22Rv1 (cell line): ENCODE data around the gene TRMT11.

Source experiments
- H3K27ac ChIP-seq: fragments of 450-650 bp; 2 replicates; pipeline ENCODE4 v1.5.1; 2017
- ZFX ChIP-seq: fragments of 450-650 bp; IDR thresholded peaks from 2 replicates; pipeline ENCODE4 v1.6.1; 2017; ENCODE audit warnings: antibody characterized with exemption, borderline replicate concordance
- TF ChIP-seq, protein P1 (sequence below): fragments of 450-650 bp; IDR thresholded peaks from 2 replicates; pipeline ENCODE4 v1.5.1; 2017; ENCODE audit warnings: mild to moderate bottlenecking

Gene TRMT11

DNA sequence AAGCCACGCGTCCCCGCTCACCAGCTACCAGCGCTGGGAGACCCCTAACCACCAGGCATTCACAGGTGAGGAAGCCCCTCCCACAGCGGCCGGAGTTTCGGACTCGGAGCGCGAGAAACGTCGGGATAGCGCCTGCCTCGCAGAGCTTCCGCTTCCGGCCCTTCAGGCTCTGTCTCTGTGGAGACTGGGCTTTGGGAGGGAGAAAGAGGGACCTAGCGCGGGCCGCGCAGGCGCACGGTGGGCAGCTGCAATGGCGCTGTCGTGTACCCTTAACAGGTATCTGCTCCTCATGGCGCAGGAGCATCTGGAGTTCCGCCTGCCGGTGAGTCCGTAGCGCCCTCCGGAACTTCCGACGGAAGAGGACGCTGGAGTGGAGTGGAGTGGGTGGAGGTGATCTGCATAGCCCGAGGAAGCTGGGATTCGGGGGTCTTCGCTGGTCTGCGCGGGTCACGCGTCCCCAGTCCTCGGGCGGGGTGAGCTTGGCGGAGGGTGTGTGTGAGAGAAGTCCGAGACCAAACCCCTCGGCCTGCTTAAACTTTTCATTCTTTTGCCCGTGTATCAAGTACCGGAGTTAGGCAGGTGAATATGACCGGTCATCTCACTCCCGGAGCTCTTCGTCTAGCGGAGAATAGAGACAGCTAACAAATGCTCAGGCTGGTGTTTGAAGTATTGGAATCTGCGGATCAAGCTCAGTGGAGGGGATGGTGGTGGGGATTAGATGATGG, at the start of gene TRMT11:
Gene TRMT11, plus strand, starts transcription at position 240 of the 725 bp plus-strand sequence. Its CDS starts 11 bp downstream, at position 251.
- peak within 1 kb of the TSS; percentile 81 for H3K27ac ChIP-seq
- TF ChIP-seq ZFX = no peak
- TF ChIP-seq, protein P1, sequence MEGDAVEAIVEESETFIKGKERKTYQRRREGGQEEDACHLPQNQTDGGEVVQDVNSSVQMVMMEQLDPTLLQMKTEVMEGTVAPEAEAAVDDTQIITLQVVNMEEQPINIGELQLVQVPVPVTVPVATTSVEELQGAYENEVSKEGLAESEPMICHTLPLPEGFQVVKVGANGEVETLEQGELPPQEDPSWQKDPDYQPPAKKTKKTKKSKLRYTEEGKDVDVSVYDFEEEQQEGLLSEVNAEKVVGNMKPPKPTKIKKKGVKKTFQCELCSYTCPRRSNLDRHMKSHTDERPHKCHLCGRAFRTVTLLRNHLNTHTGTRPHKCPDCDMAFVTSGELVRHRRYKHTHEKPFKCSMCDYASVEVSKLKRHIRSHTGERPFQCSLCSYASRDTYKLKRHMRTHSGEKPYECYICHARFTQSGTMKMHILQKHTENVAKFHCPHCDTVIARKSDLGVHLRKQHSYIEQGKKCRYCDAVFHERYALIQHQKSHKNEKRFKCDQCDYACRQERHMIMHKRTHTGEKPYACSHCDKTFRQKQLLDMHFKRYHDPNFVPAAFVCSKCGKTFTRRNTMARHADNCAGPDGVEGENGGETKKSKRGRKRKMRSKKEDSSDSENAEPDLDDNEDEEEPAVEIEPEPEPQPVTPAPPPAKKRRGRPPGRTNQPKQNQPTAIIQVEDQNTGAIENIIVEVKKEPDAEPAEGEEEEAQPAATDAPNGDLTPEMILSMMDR = no peak

DNA sequence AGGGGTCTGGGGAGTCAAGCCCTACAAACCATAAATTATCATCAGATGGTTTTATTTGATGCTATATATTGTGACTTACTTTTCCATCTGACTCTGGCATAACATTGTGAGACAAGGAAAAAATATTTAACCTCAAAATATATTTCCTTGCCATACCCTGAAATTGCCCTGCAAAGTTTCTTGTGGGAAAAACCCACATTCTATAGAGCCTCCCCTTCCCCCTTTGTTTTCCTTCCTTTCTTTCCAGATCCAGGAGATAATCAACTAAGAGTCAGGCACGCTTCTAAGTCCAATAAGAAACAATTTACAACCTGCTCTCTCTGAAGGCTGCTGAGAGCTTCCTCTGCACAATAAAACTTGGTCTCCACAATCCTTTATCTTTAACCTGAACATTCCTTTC, 47.3 kb upstream of the TRMT11 start:
- no peak overlapping the region for H3K27ac ChIP-seq
- no peak for TF ChIP-seq ZFX
- TF ChIP-seq, protein P1 = no peak

DNA sequence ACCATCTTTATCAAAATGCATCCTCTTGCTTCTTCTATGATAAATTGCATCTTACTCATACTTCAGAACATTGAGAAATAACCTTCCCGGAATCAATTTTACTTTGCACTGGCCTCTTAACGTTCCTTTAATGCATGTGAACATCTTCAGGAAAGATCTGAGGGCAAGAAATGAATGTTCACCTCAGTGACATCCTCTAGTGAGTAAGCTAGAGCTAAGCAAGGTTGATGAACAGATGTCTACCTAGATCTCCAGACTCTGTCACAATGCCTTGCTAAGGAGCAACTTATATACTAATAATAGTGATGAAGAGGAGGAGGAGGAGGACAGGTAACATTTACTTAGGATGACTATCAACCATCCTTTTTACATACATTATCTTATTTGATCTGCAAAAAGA, 46.5 kb upstream of the TRMT11 start:
- H3K27ac ChIP-seq = no peak overlapping the region

DNA sequence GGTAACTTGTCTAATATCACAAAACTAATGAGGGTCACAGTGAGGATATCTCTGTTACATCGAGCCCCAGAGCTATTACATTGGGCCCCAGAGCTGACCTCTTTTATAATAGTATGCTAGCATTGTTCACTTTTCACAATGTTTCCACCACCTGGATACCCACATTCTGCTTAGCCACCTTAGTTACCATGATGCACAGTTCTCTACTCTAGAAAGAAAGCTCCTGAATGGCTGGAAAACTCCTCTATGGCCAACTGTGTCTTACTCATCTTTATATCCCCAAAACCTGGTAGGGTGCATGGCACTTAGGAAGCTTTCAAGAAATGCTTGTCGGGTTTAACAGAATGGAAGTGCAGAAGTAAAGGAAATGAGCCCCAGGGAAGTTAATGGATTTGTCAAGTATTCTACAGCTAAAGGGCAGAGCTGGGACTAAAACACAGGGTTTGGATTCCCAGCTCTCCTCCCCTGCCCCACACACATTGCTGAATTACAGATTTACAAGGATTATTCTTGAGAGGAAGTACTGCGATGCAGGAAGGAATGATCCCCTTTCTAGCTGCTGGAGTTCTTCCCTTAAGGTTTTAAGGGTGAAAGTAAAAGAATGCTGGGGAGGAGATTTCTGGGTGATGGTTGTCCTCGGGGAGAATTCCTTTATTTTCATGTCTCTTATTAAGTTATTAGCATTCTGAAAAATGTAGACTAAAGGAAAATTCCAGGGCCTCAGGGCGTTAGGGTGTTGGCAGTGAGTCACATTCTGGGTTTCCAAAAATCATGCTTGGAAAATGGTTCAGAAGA, 45.9 kb upstream of the TRMT11 start:
- no peak overlapping the region for H3K27ac ChIP-seq

More for the DNA sequence above, 46.5 kb upstream of the TRMT11 start:
- TF ChIP-seq, protein P1 = no peak
- no peak for TF ChIP-seq ZFX

DNA sequence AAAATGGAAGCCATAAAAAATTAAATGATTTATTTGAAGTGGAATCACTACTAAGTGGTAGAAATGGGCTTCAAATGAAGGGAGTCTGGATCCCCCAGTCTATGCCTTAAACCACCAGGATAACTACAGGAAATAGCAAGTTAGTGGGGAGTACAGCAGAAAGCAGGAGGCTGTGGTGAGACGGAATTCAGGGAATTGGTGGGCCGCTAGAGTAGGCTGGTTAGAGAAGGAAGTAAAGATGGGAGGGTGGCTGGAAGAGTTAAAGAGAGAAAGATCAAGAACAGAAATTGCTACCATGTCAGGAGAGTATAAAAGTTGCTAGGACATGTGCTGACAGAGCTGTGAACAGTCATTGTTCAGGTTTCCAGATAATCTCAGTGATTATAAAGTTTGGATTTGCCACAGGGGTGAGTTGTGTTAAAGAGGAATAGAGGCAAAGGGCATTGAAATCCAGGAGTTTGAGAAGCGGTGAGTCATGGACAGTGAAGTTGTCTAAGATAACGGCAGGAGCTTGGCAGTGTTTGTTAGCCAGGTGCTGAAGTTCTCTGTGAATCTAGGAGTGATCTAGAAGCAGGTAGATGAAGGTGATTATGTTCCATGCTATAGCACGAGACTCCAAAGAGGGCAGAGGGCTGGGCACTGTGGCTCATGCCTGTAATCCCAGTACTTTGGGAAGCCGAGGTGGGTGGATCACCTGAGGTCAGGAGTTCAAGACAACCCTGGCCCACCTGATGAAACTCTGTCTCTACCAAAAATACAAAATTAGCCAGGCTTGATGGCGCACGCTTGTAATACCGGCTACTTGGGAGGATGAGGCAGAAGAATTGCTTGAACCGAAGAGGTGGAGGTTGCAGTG, 43.4 kb upstream of the TRMT11 start:
- H3K27ac ChIP-seq = no peak overlapping the region
- TF ChIP-seq, protein P1 = no peak
- TF ChIP-seq ZFX = no peak

More for the DNA sequence above, 45.9 kb upstream of the TRMT11 start:
- no peak for TF ChIP-seq ZFX
- TF ChIP-seq, protein P1 = no peak

DNA sequence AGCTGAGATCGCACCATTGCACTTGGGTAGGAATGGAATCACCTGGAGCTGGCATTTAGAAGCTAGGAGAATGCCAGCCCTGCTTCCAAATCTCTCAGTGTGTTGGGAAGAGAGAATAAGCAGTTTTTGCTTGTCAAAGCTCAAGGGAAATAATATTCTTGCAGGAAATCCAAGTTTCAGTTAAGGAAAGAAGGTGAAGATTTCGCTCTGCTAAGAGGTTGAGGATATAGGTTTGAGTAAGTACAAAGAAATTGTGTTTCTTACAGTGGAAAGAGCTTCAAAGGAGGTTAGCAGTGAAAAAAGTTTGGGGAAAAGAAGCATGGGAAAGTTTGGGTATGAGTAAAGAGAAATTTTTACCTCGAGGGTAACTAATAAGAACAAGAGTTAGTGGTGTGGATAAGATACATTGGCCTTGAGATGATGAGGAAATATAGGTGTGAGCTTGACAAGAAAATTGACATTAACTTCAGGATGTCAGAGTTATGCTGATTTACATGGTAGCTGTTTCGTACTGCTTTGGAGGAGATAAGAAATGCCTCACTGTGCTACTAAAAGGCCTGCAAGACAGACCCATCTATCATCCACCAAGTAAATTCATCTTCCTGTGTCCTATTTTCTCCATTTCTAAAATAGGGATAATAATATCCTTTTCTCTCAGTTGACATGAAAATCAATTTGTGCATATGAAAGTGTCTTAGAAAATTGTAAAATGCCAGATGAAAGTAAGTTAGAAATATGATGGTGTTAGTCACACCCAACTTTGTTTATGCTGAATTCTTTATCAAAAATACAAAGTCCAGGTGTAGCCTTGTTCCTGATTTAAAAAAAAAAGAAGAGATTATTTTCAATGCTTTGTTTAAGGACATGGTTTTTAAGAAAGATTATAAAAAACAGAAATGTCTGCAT, 42.6 kb upstream of the TRMT11 start:
- TF ChIP-seq, protein P1 = no peak
- TF ChIP-seq ZFX = no peak
- no peak overlapping the region for H3K27ac ChIP-seq
